ENCODE data around the gene BUB1B. TPM values are rescaled to one million over a fixed set of nuclear protein-coding genes. Genes with fewer than 3 reads are reported as not detected.

BUB1B gene
- polyA plus RNA-seq, 1 donor (not counting 4 experiments of a cell fraction or from before 2014, with no cell fraction given), result 19.7 TPM

- Histone ChIP-seq H3K4me2 (ENCODE audit: control insufficient read depth, extremely low read depth, insufficient read depth, low read depth, low read length) (no peak overlapping the region), H3K9me1 (ENCODE audit: control insufficient read depth, extremely low read depth, insufficient read depth, low read length) (no peaks in the 10 kb centered on the region), H3K36me3 (ENCODE audit: control insufficient read depth in 2 of 2, extremely low read depth in 1 of 2, insufficient read depth in 2 of 2, low read length in 2 of 2) (peaks cover 0 to 5% of the 10 kb centered on the region in 2 experiments), H4K20me1 (ENCODE audit: control insufficient read depth, extremely low read depth, insufficient read depth, low read length) (no peaks in the 10 kb centered on the region), H3K4me3 (ENCODE audit: control insufficient read depth in 2 of 3, extremely low read depth in 1 of 3, insufficient read depth in 2 of 3, low read depth in 1 of 3, low read length in 3 of 3) (no peak overlapping the region), H3K4me1 (ENCODE audit: control insufficient read depth, extremely low read depth, insufficient read depth, low read length) (peaks cover 27% of the 10 kb centered on the region), H3K27me3 (ENCODE audit: control insufficient read depth, extremely low read depth, insufficient read depth, low read length) (no peaks in the 10 kb centered on the region), H3K27ac (ENCODE audit: control insufficient read depth, insufficient read depth, low read length) (no peak overlapping the region), H3K79me2 (ENCODE audit: control insufficient read depth, insufficient read depth, low read length) (peaks cover 37% of the 10 kb centered on the region), H3K9me3 (ENCODE audit: control insufficient read depth, low read depth, low read length) (no peaks in the 10 kb centered on the region), H3K9ac (ENCODE audit: control insufficient read depth, extremely low read depth, insufficient read depth, low read length) (no peak overlapping the region), H2AFZ (ENCODE audit: control insufficient read depth, low read length) (peak overlapping the region; percentile 51)
- FAIRE-seq (no peak), DNase-seq (ENCODE audit: low read depth, low spot score) (no peak)
- dilution Hi-C loops (cut with MboI; ENCODE audit: extremely low pct_ligation_motif_present, low sequenced_read_pairs), result no loop called here
- TF ChIP-seq CTCF (optimal IDR thresholded peaks at IDR 0.05 in 1 of 3, IDR thresholded peaks at IDR 0.05 in 1 of 3, conservative IDR thresholded peaks at IDR 0.05 in 1 of 3; ENCODE audit: extremely low read depth in 1 of 3, insufficient read depth in 2 of 3, low read length in 3 of 3) (no peak), EZH2 (IDR thresholded peaks at IDR 0.05; ENCODE audit: low read length) (no peak)
Observed at GRCh38 chr15:40160021-40160420, 848 bp upstream of the BUB1B start.

GRCh38 chr15:40161693-40162391 lies 973 bp downstream of the BUB1B start:
- Histone ChIP-seq H3K27ac (ENCODE audit: control insufficient read depth, insufficient read depth, low read length) (peak overlapping the region; percentile 70), H3K36me3 (ENCODE audit: control insufficient read depth in 2 of 2, extremely low read depth in 1 of 2, insufficient read depth in 2 of 2, low read length in 2 of 2) (peaks cover 0 to 6% of the 10 kb centered on the region in 2 experiments), H3K9ac (ENCODE audit: control insufficient read depth, extremely low read depth, insufficient read depth, low read length) (peak overlapping the region; percentile 77), H2AFZ (ENCODE audit: control insufficient read depth, low read length) (no peak overlapping the region), H3K4me3 (ENCODE audit: control insufficient read depth in 2 of 3, extremely low read depth in 1 of 3, insufficient read depth in 2 of 3, low read depth in 1 of 3, low read length in 3 of 3) (peak overlapping the region; percentile 77 to 90 (median 83)), H3K9me1 (ENCODE audit: control insufficient read depth, extremely low read depth, insufficient read depth, low read length) (no peaks in the 10 kb centered on the region), H3K4me2 (ENCODE audit: control insufficient read depth, extremely low read depth, insufficient read depth, low read depth, low read length) (peak overlapping the region; percentile 93), H3K79me2 (ENCODE audit: control insufficient read depth, insufficient read depth, low read length) (peaks cover 38% of the 10 kb centered on the region), H3K4me1 (ENCODE audit: control insufficient read depth, extremely low read depth, insufficient read depth, low read length) (peaks cover 20% of the 10 kb centered on the region), H3K9me3 (ENCODE audit: control insufficient read depth, low read depth, low read length) (no peaks in the 10 kb centered on the region), H3K27me3 (ENCODE audit: control insufficient read depth, extremely low read depth, insufficient read depth, low read length) (no peaks in the 10 kb centered on the region), H4K20me1 (ENCODE audit: control insufficient read depth, extremely low read depth, insufficient read depth, low read length) (no peaks in the 10 kb centered on the region)
- dilution Hi-C loops (cut with MboI; ENCODE audit: extremely low pct_ligation_motif_present, low sequenced_read_pairs), result no loop called here
- TF ChIP-seq EZH2 (IDR thresholded peaks at IDR 0.05; ENCODE audit: low read length), result no peak
- no peak for TF ChIP-seq CTCF (optimal IDR thresholded peaks at IDR 0.05 in 1 of 3, IDR thresholded peaks at IDR 0.05 in 1 of 3, conservative IDR thresholded peaks at IDR 0.05 in 1 of 3; ENCODE audit: extremely low read depth in 1 of 3, insufficient read depth in 2 of 3, low read length in 3 of 3)
- FAIRE-seq (no peak), DNase-seq (ENCODE audit: low read depth, low spot score) (no peak)

Measured in keratinocyte (primary cell).